ENCODE results near the gene SRGN.

- TF ChIP-seq CTCF (IDR thresholded peaks at IDR 0.05), result no peak
- no peak for TF ChIP-seq POLR2A (IDR thresholded peaks at IDR 0.05)
Measured at GRCh38 chr10:69125554-69125953, 37.7 kb downstream of the SRGN start.
